Breast epithelium (tissue), 3 donors: ENCODE results near the gene SRP72.

Experiments used
- POLR2A ChIP-seq: fragments of 450-650 bp; IDR thresholded peaks from one replicate; pipeline ENCODE4 v1.6.1; 2016; ENCODE audit warnings: antibody characterized with exemption, mild to moderate bottlenecking, moderate library complexity
- TF ChIP-seq, protein P1 (sequence below), 3 donors: fragments of 450-650 bp; IDR thresholded peaks; one replicate each; pipeline ENCODE4 v1.5.1; 2016 to 2017; ENCODE audit warnings: antibody characterized with exemption in 3 of 3, mild to moderate bottlenecking in 3 of 3, moderate library complexity in 3 of 3

GRCh38 chr4:56550642-56551041 is 83.2 kb downstream of the SRP72 start:
- TF ChIP-seq, protein P1, sequence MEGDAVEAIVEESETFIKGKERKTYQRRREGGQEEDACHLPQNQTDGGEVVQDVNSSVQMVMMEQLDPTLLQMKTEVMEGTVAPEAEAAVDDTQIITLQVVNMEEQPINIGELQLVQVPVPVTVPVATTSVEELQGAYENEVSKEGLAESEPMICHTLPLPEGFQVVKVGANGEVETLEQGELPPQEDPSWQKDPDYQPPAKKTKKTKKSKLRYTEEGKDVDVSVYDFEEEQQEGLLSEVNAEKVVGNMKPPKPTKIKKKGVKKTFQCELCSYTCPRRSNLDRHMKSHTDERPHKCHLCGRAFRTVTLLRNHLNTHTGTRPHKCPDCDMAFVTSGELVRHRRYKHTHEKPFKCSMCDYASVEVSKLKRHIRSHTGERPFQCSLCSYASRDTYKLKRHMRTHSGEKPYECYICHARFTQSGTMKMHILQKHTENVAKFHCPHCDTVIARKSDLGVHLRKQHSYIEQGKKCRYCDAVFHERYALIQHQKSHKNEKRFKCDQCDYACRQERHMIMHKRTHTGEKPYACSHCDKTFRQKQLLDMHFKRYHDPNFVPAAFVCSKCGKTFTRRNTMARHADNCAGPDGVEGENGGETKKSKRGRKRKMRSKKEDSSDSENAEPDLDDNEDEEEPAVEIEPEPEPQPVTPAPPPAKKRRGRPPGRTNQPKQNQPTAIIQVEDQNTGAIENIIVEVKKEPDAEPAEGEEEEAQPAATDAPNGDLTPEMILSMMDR (IDR thresholded peaks at IDR 0.05), result no peak
- TF ChIP-seq POLR2A, result no peak
